Suprapubic skin (tissue), 4 donors: Measurements from ENCODE around the gene TGFBR1. TPM values are rescaled to one million over a fixed set of nuclear protein-coding genes. Genes with fewer than 3 reads are reported as not detected.

ENCODE experiments used
- DNase-seq, 2 donors: peaks; one replicate each; pipeline ENCODE4 v3.0.0-alpha.2; 2019; ENCODE audit warnings: low spot score in 2 of 2
- H3K27ac ChIP-seq: fragments of 200-600 bp; sonication (generic); one replicate; pipeline ENCODE4 v1.5.1; 2019
- H3K27me3 ChIP-seq: fragments of 200-600 bp; sonication (generic); one replicate; pipeline ENCODE4 v1.5.1; 2019
- H3K36me3 ChIP-seq: fragments of 200-600 bp; sonication (generic); one replicate; pipeline ENCODE4 v1.5.1; 2019
- H3K4me1 ChIP-seq: fragments of 200-600 bp; sonication (generic); one replicate; pipeline ENCODE4 v1.5.1; 2019
- H3K4me3 ChIP-seq: fragments of 200-600 bp; sonication (generic); one replicate; pipeline ENCODE4 v1.5.1; 2019; ENCODE audit warnings: mild to moderate bottlenecking
- H3K9me3 ChIP-seq: fragments of 200-600 bp; sonication (generic); one replicate; pipeline ENCODE4 v1.5.1; 2019
- CTCF ChIP-seq, 2 donors: fragments of 200-600 bp in 1 of 2; fragments of 450-650 bp in 1 of 2; sonication (generic) in 1 of 2; IDR thresholded peaks; one replicate each; pipeline ENCODE4 v1.5.1; 2016 to 2019; ENCODE audit warnings: antibody characterized with exemption in 2 of 2, mild to moderate bottlenecking in 1 of 2, moderate library complexity in 1 of 2
- EP300 ChIP-seq: sonication (generic); formaldehyde crosslinking; IDR thresholded peaks from one replicate; pipeline ENCODE4 v1.6.1; 2017; ENCODE audit warnings: antibody characterized with exemption
- POLR2A ChIP-seq, 2 donors: fragments of 450-650 bp; IDR thresholded peaks; one replicate each; pipeline ENCODE4 v1.6.1; 2017; ENCODE audit warnings: antibody characterized with exemption in 2 of 2, mild to moderate bottlenecking in 2 of 2, moderate library complexity in 2 of 2
- POLR2AphosphoS5 ChIP-seq, 3 donors: sonication (generic); formaldehyde crosslinking; IDR thresholded peaks; one replicate each; pipeline ENCODE4 v1.6.1; 2017; ENCODE audit warnings: antibody characterized with exemption in 3 of 3
- WGBS: methylation state at CpG from one replicate; pipeline ENCODE4 v1.1.5; 2018; 5-methylcytosine and 5-hydroxymethylcytosine counted together
- total RNA-seq, 4 donors: library from RNA; depleted of rRNA; stranded (reverse); fragments of >200 nt; gene quantifications; one replicate each; pipeline ENCODE4 v1.1.0, GENCODE V29; 2016

Gene TGFBR1
- total RNA-seq, 4 donors from 2014 or later: 11.3 to 19.8 (median 14.7) TPM

GRCh38 chr9:99197124-99197630 lies 92.3 kb downstream of the TGFBR1 start:
- TF ChIP-seq CTCF (IDR thresholded peaks at IDR 0.05): no peak
- no peak for TF ChIP-seq EP300
- TF ChIP-seq POLR2A (IDR thresholded peaks at IDR 0.05): no peak
- WGBS: 93% methylated on average over 3 of the region's 3 CpGs
- H3K9me3 ChIP-seq: no peaks in the 10 kb centered on the region
- H3K27me3 ChIP-seq: no peaks in the 10 kb centered on the region
- H3K27ac ChIP-seq: no peak overlapping the region
- no peak for DNase-seq
- no peaks in the 10 kb centered on the region for H3K36me3 ChIP-seq
- no peak overlapping the region for H3K4me3 ChIP-seq
- no peaks in the 10 kb centered on the region for H3K4me1 ChIP-seq

- H3K27me3 ChIP-seq: no peaks in the 10 kb centered on the region
- no peaks in the 10 kb centered on the region for H3K9me3 ChIP-seq
- H3K4me3 ChIP-seq: no peak overlapping the region
- no peaks in the 10 kb centered on the region for H3K36me3 ChIP-seq
- no peaks in the 10 kb centered on the region for H3K4me1 ChIP-seq
- TF ChIP-seq CTCF (IDR thresholded peaks at IDR 0.05) (no peak), POLR2AphosphoS5 (IDR thresholded peaks at IDR 0.05) (no peak), EP300 (no peak), POLR2A (IDR thresholded peaks at IDR 0.05) (no peak)
- DNase-seq: no peak
- H3K27ac ChIP-seq: no peak overlapping the region
- WGBS: 54% methylated on average over 9 of the region's 9 CpGs
Observed at GRCh38 chr9:99197987-99198386, 93.1 kb downstream of the TGFBR1 start.

- TF ChIP-seq CTCF (IDR thresholded peaks at IDR 0.05) (no peak), POLR2A (IDR thresholded peaks at IDR 0.05) (no peak), POLR2AphosphoS5 (IDR thresholded peaks at IDR 0.05) (no peak), EP300 (no peak)
- Histone ChIP-seq H3K27me3 (no peaks in the 10 kb centered on the region), H3K4me3 (no peak overlapping the region), H3K9me3 (no peaks in the 10 kb centered on the region), H3K4me1 (no peaks in the 10 kb centered on the region), H3K27ac (no peak overlapping the region), H3K36me3 (no peaks in the 10 kb centered on the region)
- WGBS: 90% methylated on average over 8 of the region's 8 CpGs
- no peak for DNase-seq
Observed at GRCh38 chr9:99199938-99200539, 95.1 kb downstream of the TGFBR1 start.

- Histone ChIP-seq H3K4me3 (no peak overlapping the region), H3K4me1 (no peaks in the 10 kb centered on the region), H3K27me3 (no peaks in the 10 kb centered on the region), H3K27ac (no peak overlapping the region), H3K36me3 (no peaks in the 10 kb centered on the region), H3K9me3 (no peaks in the 10 kb centered on the region)
- 70% methylated on average over 5 of the region's 5 CpGs for WGBS
- TF ChIP-seq POLR2A (IDR thresholded peaks at IDR 0.05) (no peak), EP300 (no peak), POLR2AphosphoS5 (IDR thresholded peaks at IDR 0.05) (no peak), CTCF (IDR thresholded peaks at IDR 0.05) (no peak)
- no peak for DNase-seq
Observed at GRCh38 chr9:99201603-99202002, 96.7 kb downstream of the TGFBR1 start.

Other genes starting within 250 kb of the TGFBR1 start
- gene COL15A1, start 161.2 kb upstream of the TGFBR1 start, total RNA-seq: 10 to 100 TPM in 2 of 4 donors, 1 to 10 TPM in 2; 8.0 to 15.0 (median 9.3) TPM
- 10 to 100 TPM; 26.4 to 33.0 (median 31.5) TPM for gene ALG2, start 116.8 kb downstream of the TGFBR1 start, total RNA-seq
- gene SEC61B, start 117.2 kb downstream of the TGFBR1 start, total RNA-seq: 100 to 1,000 TPM in 1 of 4 donors, 10 to 100 TPM in 3; 66.5 to 134 (median 84.9) TPM